ENCODE measurements around the gene PKD1. TPM values are rescaled to one million over a fixed set of nuclear protein-coding genes. Genes with fewer than 3 reads are reported as not detected.

The PKD1 gene
- total and polyA plus RNA-seq, 2 of the 13 experiments (the other 11 are each of a cell fraction or from before 2014, with no cell fraction given): 22.1 to 23.0 TPM

DNA sequence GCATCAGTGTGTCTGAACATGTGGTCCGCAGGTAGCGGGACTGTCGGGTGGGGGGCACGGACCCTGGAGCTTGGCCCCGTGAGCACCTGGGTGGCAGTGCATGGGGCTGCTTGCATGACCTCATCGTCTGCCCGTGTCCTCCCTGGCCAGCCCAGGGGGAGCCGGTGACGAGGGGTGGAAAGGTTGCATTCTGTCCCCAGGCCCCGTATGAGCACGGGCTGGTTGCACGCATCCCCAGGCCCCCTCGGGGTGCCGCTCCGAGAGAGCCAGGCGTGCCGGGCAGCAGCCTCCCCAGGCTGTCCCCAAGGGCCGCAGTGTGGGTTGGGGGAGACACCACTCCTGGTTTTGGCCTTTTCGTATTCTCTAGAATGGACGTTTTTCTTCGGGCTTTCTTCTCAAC, 58.0 kb downstream of the PKD1 start:
- Histone ChIP-seq H4K20me1 (ENCODE audit: insufficient read depth, low read length) (no peaks in the 10 kb centered on the region), H3K27ac (ENCODE audit: extremely low read length, insufficient read depth, low read length) (no peak overlapping the region), H3K4me3 (replicated peaks in 1 of 3; ENCODE audit: insufficient read depth in 1 of 3, low read depth in 2 of 3, low read length in 3 of 3) (no peak overlapping the region), H3K79me2 (ENCODE audit: insufficient read depth, low read length) (no peaks in the 10 kb centered on the region), H3K27me3 (ENCODE audit: control insufficient read depth in 1 of 2, insufficient read depth in 2 of 2, low read length in 2 of 2) (no peaks in the 10 kb centered on the region), H3K36me3 (replicated peaks in 1 of 2; ENCODE audit: control insufficient read depth in 1 of 2, insufficient read depth in 2 of 2, low read length in 2 of 2) (peaks cover 17 to 25% of the 10 kb centered on the region in 2 experiments; a peak in 3 of 5 replicates), H2AFZ (ENCODE audit: low read length) (no peak overlapping the region), H3K4me1 (ENCODE audit: insufficient read depth, low read length) (no peaks in the 10 kb centered on the region), H3K4me2 (ENCODE audit: low read depth, low read length) (no peak overlapping the region), H3K9me3 (ENCODE audit: low read length) (no peaks in the 10 kb centered on the region), H3K9ac (ENCODE audit: insufficient read depth, low read depth, low read length) (no peak overlapping the region)
- WGBS (ENCODE audit: low lambda C conversion rate): 99% methylated on average over 11 of the region's 21 CpGs
- CTCF ChIA-PET (ENCODE audit: low intra/inter-chr PET ratio, low total read pairs): no interaction called here
- BruUV-seq (replicated peaks): no TSS peak
- in situ Hi-C loops (cut with HindIII; ENCODE audit: extremely low pct_ligation_motif_present, low pct_unique_long_range_greater_than_20kb) (no loop called here), intact Hi-C loops (cut with micrococcal nuclease; ENCODE audit: unreplicated experiment) (no loop called here)
- ATAC-seq (no peak), FAIRE-seq (no peak), DNase-seq (ENCODE audit: low spot score) (no peak)
- POLR2A ChIA-PET: no interaction called here
- TF ChIP-seq RFXANK (CRISPR knock-in tag; IDR thresholded peaks at IDR 0.05) (no peak), REL (CRISPR knock-in tag; conservative IDR thresholded peaks at IDR 0.05) (no peak), NONO (IDR thresholded peaks at IDR 0.05) (no peak), NONO (CRISPR knock-in tag; conservative IDR thresholded peaks at IDR 0.05) (no peak), ZKSCAN1 (IDR thresholded peaks at IDR 0.05; ENCODE audit: low read length) (no peak), ELF1 (CRISPR knock-in tag; IDR thresholded peaks at IDR 0.05) (no peak), KDM1A (CRISPR knock-in tag; IDR thresholded peaks at IDR 0.05) (no peak), SMARCE1 (IDR thresholded peaks at IDR 0.05; ENCODE audit: borderline replicate concordance) (no peak), NR2F2 (IDR thresholded peaks at IDR 0.05; ENCODE audit: borderline replicate concordance, low read depth) (no peak), TP53 (CRISPR knock-in tag; conservative IDR thresholded peaks at IDR 0.05) (no peak), ZNF343 (CRISPR knock-in tag; IDR thresholded peaks at IDR 0.05) (no peak), FOXC1 (CRISPR knock-in tag; IDR thresholded peaks at IDR 0.05; ENCODE audit: borderline replicate concordance) (no peak)
- TF ChIP-seq, protein P1, sequence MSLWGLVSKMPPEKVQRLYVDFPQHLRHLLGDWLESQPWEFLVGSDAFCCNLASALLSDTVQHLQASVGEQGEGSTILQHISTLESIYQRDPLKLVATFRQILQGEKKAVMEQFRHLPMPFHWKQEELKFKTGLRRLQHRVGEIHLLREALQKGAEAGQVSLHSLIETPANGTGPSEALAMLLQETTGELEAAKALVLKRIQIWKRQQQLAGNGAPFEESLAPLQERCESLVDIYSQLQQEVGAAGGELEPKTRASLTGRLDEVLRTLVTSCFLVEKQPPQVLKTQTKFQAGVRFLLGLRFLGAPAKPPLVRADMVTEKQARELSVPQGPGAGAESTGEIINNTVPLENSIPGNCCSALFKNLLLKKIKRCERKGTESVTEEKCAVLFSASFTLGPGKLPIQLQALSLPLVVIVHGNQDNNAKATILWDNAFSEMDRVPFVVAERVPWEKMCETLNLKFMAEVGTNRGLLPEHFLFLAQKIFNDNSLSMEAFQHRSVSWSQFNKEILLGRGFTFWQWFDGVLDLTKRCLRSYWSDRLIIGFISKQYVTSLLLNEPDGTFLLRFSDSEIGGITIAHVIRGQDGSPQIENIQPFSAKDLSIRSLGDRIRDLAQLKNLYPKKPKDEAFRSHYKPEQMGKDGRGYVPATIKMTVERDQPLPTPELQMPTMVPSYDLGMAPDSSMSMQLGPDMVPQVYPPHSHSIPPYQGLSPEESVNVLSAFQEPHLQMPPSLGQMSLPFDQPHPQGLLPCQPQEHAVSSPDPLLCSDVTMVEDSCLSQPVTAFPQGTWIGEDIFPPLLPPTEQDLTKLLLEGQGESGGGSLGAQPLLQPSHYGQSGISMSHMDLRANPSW (CRISPR knock-in tag; IDR thresholded peaks at IDR 0.05; ENCODE audit: borderline replicate concordance): no peak
- TF ChIP-seq, protein P2, sequence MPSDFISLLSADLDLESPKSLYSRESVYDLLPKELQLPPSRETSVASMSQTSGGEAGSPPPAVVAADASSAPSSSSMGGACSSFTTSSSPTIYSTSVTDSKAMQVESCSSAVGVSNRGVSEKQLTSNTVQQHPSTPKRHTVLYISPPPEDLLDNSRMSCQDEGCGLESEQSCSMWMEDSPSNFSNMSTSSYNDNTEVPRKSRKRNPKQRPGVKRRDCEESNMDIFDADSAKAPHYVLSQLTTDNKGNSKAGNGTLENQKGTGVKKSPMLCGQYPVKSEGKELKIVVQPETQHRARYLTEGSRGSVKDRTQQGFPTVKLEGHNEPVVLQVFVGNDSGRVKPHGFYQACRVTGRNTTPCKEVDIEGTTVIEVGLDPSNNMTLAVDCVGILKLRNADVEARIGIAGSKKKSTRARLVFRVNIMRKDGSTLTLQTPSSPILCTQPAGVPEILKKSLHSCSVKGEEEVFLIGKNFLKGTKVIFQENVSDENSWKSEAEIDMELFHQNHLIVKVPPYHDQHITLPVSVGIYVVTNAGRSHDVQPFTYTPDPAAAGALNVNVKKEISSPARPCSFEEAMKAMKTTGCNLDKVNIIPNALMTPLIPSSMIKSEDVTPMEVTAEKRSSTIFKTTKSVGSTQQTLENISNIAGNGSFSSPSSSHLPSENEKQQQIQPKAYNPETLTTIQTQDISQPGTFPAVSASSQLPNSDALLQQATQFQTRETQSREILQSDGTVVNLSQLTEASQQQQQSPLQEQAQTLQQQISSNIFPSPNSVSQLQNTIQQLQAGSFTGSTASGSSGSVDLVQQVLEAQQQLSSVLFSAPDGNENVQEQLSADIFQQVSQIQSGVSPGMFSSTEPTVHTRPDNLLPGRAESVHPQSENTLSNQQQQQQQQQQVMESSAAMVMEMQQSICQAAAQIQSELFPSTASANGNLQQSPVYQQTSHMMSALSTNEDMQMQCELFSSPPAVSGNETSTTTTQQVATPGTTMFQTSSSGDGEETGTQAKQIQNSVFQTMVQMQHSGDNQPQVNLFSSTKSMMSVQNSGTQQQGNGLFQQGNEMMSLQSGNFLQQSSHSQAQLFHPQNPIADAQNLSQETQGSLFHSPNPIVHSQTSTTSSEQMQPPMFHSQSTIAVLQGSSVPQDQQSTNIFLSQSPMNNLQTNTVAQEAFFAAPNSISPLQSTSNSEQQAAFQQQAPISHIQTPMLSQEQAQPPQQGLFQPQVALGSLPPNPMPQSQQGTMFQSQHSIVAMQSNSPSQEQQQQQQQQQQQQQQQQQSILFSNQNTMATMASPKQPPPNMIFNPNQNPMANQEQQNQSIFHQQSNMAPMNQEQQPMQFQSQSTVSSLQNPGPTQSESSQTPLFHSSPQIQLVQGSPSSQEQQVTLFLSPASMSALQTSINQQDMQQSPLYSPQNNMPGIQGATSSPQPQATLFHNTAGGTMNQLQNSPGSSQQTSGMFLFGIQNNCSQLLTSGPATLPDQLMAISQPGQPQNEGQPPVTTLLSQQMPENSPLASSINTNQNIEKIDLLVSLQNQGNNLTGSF (CRISPR knock-in tag; IDR thresholded peaks at IDR 0.05): no peak
- TF ChIP-seq, protein P3, sequence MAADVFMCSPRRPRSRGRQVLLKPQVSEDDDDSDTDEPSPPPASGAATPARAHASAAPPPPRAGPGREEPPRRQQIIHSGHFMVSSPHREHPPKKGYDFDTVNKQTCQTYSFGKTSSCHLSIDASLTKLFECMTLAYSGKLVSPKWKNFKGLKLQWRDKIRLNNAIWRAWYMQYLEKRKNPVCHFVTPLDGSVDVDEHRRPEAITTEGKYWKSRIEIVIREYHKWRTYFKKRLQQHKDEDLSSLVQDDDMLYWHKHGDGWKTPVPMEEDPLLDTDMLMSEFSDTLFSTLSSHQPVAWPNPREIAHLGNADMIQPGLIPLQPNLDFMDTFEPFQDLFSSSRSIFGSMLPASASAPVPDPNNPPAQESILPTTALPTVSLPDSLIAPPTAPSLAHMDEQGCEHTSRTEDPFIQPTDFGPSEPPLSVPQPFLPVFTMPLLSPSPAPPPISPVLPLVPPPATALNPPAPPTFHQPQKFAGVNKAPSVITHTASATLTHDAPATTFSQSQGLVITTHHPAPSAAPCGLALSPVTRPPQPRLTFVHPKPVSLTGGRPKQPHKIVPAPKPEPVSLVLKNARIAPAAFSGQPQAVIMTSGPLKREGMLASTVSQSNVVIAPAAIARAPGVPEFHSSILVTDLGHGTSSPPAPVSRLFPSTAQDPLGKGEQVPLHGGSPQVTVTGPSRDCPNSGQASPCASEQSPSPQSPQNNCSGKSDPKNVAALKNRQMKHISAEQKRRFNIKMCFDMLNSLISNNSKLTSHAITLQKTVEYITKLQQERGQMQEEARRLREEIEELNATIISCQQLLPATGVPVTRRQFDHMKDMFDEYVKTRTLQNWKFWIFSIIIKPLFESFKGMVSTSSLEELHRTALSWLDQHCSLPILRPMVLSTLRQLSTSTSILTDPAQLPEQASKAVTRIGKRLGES (CRISPR knock-in tag; IDR thresholded peaks at IDR 0.05; ENCODE audit: borderline replicate concordance): no peak
